Muscle of leg (tissue), 11 donors: ENCODE results near the gene LSAMP. TPM values are rescaled to one million over a fixed set of nuclear protein-coding genes. Genes with fewer than 3 reads are reported as not detected.

Experiments
- DNase-seq: peaks from one replicate; pipeline ENCODE4 v3.0.0; 2013
- H3K27ac ChIP-seq: one replicate; pipeline ENCODE4 v1.5.1; 2013; ENCODE audit warnings: mild to moderate bottlenecking, low read length, control low read depth
- H3K27me3 ChIP-seq: one replicate; pipeline ENCODE4 v1.6.1; 2013; ENCODE audit warnings: low read length; ENCODE audit not compliant: control insufficient read depth, insufficient read depth
- H3K36me3 ChIP-seq: one replicate; pipeline ENCODE4 v1.6.1; 2013; ENCODE audit warnings: low read length; ENCODE audit not compliant: control insufficient read depth, insufficient read depth
- H3K4me1 ChIP-seq: one replicate; pipeline ENCODE4 v1.6.1; 2013; ENCODE audit warnings: low read length; ENCODE audit not compliant: control insufficient read depth, insufficient read depth
- H3K4me3 ChIP-seq: one replicate; pipeline ENCODE4 v1.5.1; 2013; ENCODE audit warnings: low read length, control low read depth
- H3K9me3 ChIP-seq: replicated peaks from 2 replicates; pipeline ENCODE4 v1.6.1; 2013; ENCODE audit warnings: low read depth, low read length; ENCODE audit not compliant: control insufficient read depth
- WGBS: methylation state at CpG from one replicate; pipeline ENCODE4 v1.1.5; 2013; ENCODE audit warnings: missing lambda C conversion rate; ENCODE audit not compliant: insufficient coverage; 5-methylcytosine and 5-hydroxymethylcytosine counted together
- polyA plus RNA-seq, 8 donors: library from polyadenylated mRNA; unstranded; fragments of 120-200 nt; gene quantifications; one replicate each; pipeline versions ENCODE4 v1.2.1 to v1.2.3, GENCODE V29; 2013; ENCODE audit warnings: inconsistent platforms in 1 of 8, low replicate concordance in 1 of 8; ENCODE audit not compliant: insufficient read length in 8 of 8, insufficient read depth in 1 of 8
- total RNA-seq: library from RNA; stranded (reverse); fragments of 120-200 nt; gene quantifications from one replicate; pipeline ENCODE4 v1.2.4, GENCODE V29; 2013

LSAMP gene
- total and polyA plus RNA-seq, 9 donors = 3.5 to 13.4 (median 6.3) TPM

DNA sequence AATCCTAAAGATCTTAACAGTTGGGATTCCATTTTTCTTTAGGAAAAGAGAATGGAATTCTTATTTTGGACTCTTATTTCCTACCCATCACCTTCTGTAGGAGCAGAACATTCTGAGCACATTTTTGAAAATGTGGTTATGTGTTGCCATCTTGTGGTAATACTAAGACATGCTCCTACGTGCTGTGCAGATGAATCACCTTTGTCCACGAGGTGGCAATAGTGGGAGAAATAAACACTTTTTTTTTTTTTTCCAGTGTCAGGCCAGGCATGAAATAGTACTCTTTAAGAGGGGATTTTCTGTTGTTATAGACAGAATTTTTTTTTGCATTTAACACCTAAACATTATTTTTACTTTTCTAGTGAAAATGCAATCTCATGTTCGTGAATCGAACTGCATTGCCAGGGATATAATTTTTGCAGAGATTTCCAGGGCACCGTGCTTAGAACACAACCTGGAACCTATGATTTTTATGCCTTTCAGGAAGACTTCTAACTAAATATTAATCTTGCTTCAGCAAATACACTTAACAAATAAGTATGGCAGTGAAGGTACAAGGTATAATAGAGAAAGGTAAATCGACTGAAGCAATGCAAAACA, 625.4 kb downstream of the LSAMP start:
- no peak overlapping the region for H3K27ac ChIP-seq
- no peaks in the 10 kb centered on the region for H3K4me1 ChIP-seq
- H3K9me3 ChIP-seq = no peaks in the 10 kb centered on the region
- H3K36me3 ChIP-seq = no peaks in the 10 kb centered on the region
- peak; percentile 93 for DNase-seq
- no peak overlapping the region for H3K4me3 ChIP-seq
- no CpG with 5 or more reads among the region's 6 CpGs for WGBS
- H3K27me3 ChIP-seq = no peaks in the 10 kb centered on the region

DNA sequence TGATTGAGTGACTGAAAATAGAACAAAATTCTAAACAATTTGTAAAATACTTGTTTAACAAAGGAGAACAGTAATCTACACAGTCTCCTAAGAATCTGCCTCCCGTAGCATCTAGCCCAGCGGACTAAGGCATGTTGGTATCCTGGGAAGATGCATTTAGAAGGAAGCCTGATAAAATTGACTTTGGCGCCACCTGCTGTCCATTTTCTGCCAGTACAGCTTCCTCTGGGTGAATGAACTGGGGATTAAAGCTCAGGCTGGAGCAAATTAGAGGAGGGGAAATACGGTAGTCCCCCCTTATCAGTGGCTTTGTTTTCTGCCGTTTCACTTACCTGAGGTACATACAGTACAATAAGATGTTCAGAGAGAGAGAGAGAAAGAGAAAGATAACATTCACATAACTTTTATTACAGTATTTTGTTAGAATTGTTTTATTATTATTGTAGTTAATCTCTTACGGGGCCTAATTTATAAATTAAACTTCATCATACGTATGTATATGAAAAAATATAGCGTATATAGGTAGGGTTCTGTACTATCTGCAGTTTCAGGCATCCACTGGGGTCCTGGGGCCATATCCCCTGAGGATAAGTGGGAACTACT, 630.4 kb downstream of the LSAMP start:
- peak; percentile 75 for DNase-seq
- H3K4me1 ChIP-seq = no peaks in the 10 kb centered on the region
- no peaks in the 10 kb centered on the region for H3K9me3 ChIP-seq
- H3K36me3 ChIP-seq = no peaks in the 10 kb centered on the region
- 0% methylated on average over 1 of the region's 8 CpGs for WGBS
- H3K4me3 ChIP-seq = no peak overlapping the region
- H3K27ac ChIP-seq = no peak overlapping the region
- no peaks in the 10 kb centered on the region for H3K27me3 ChIP-seq

DNA sequence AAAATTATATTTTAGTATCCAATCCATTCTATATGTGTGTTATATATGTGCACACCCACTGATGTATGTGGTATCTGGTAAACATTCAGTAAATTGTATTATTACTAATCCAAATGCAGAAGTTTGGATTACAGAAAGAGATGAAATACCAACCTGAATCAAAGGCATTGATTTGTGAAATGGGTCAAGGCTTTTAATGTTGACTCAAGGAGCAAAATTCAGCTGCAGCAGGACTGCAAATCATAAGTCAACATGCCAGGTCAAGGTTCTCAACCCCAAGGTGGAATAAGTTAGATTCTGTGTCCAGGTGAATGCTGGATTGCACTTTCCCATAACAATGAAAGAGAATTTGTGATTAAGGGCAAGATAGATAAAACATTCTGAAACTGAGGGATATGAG, 631.3 kb downstream of the LSAMP start:
- no peaks in the 10 kb centered on the region for H3K36me3 ChIP-seq
- H3K4me1 ChIP-seq = no peaks in the 10 kb centered on the region
- H3K27ac ChIP-seq = no peak overlapping the region
- H3K9me3 ChIP-seq = no peaks in the 10 kb centered on the region
- H3K27me3 ChIP-seq = no peaks in the 10 kb centered on the region
- no peak for DNase-seq
- H3K4me3 ChIP-seq = no peak overlapping the region

DNA sequence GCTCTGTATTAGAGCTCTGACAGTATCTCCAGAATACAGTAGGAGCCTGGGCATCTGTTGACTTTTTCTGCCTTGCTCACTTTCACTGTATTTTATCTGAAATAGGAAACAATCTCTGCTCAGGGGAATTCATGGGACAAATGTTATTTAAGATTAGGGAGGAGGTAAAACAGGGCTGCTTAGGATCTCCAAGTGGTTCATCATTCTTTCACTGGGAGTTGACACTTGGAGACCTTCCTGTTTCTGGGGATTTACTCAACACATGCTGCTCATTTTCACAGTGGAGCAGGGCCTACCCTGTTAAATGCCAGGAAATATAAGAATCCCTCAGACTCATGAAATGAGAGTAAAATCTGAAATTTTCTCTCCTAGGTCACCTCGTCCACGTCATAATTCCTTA, 636.5 kb downstream of the LSAMP start:
- Histone ChIP-seq H3K4me3 (no peak overlapping the region), H3K9me3 (no peaks in the 10 kb centered on the region), H3K27me3 (no peaks in the 10 kb centered on the region), H3K27ac (no peak overlapping the region), H3K4me1 (no peaks in the 10 kb centered on the region), H3K36me3 (no peaks in the 10 kb centered on the region)
- no CpG with 5 or more reads among the region's 2 CpGs for WGBS
- no peak for DNase-seq

DNA sequence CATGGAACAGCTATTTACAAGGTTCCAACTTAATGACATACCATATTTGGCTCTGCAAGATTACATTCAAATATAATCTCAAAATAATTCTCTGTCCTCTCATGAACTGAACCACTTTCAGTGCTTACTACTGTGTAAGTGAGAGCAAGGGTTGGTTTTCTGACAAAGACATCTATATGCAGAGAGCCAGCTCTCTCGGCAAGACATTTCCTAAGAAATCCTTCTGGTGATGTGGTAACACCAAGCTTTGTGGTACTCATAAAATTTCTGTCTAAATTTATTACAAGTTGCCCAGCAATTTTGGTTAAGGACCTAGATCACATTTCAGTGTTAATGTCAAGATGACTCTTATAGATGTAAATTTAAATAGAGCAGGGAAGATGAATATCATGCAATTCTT, 637.0 kb downstream of the LSAMP start:
- Histone ChIP-seq H3K4me1 (no peaks in the 10 kb centered on the region), H3K36me3 (no peaks in the 10 kb centered on the region), H3K4me3 (no peak overlapping the region), H3K27ac (no peak overlapping the region), H3K9me3 (no peaks in the 10 kb centered on the region), H3K27me3 (no peaks in the 10 kb centered on the region)
- WGBS = no CpG with 5 or more reads among the region's 1 CpG
- DNase-seq = no peak

DNA sequence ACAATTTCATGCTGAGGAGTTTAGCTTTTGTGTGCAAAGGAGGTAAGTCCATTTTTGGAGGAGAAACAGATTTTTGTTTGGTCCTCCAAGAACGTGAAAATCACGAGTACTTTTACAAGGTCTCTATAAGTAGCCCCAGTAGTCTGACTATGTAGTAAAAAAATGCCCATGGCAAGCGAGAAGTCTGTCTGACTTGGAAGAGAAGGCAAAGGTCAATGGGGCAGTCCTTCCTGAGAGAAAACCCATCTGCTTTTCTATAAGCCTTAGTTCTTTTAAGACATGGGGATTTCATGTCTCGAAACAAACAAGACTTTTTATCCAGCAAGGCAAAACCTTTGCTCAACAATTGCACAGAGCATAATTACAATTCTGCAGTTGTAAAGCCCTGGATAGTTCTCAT, 638.8 kb downstream of the LSAMP start:
- H3K9me3 ChIP-seq = no peaks in the 10 kb centered on the region
- no peak overlapping the region for H3K4me3 ChIP-seq
- 56% methylated on average over 3 of the region's 4 CpGs for WGBS
- H3K36me3 ChIP-seq = no peaks in the 10 kb centered on the region
- no peaks in the 10 kb centered on the region for H3K27me3 ChIP-seq
- DNase-seq = no peak
- H3K27ac ChIP-seq = no peak overlapping the region
- H3K4me1 ChIP-seq = no peaks in the 10 kb centered on the region

DNA sequence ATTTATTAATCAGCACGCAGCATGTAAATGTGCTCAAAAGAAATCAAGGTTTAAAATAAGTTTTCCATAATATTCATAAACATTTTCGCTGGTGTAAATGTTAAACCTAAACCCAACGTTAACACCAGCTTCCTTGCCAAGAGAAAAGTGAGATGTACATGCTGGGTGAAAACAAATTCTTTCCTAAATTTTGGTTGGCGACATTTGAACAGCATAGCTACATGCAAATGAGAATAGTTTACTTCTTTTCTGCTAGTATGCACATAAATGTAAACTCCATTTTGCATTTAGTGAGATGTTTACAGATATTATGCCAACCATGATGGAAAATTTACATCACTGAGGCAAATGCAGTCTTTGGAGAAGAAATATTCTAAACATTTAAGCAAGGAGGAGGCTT, 639.8 kb downstream of the LSAMP start:
- H3K9me3 ChIP-seq = no peaks in the 10 kb centered on the region
- DNase-seq = no peak
- no peaks in the 10 kb centered on the region for H3K27me3 ChIP-seq
- H3K4me3 ChIP-seq = no peak overlapping the region
- H3K4me1 ChIP-seq = no peaks in the 10 kb centered on the region
- no peak overlapping the region for H3K27ac ChIP-seq
- no CpG with 5 or more reads among the region's 4 CpGs for WGBS
- no peaks in the 10 kb centered on the region for H3K36me3 ChIP-seq

DNA sequence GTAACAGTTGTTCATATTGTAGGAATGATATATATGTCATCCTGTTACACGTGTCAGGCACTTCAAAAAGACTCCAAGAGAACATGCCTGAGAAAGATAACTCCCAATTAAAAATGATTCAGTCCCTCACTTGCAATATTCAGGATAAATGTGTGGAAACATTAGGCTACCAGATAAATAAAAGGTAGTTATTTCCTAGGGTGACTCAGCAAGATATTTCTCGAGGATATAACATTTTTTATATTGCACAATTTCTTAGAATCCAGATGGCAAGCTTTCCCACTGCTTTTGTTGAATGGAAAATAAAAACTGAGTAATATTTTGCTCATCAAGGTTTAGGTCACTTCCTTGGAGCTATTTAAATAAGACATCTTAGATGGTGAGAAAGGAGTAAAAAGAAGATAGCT, 640.6 kb downstream of the LSAMP start:
- no CpG with 5 or more reads among the region's 2 CpGs for WGBS
- Histone ChIP-seq H3K9me3 (no peaks in the 10 kb centered on the region), H3K27ac (no peak overlapping the region), H3K4me1 (no peaks in the 10 kb centered on the region), H3K36me3 (no peaks in the 10 kb centered on the region), H3K27me3 (no peaks in the 10 kb centered on the region), H3K4me3 (no peak overlapping the region)
- DNase-seq = peak; percentile 39

DNA sequence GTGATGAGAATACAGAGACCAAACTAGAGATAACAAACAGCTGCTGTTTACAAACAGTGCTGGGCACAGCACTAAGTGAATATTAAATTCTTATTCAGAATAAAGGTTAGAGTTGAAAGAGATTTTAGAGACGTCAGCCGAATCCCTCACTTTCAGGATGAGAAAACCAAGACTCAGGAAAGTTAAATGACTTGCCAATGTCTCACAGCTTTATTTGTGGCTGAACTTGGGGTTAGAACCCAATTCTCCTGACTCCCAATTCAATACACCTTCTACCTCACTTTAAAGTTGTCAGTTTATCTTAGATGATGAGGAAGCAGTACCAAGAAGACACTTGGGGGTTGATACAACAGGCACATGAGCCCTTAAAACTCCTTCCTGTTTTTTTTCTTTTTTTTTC, 641.1 kb downstream of the LSAMP start:
- H3K4me3 ChIP-seq = no peak overlapping the region
- H3K27ac ChIP-seq = no peak overlapping the region
- no peaks in the 10 kb centered on the region for H3K36me3 ChIP-seq
- WGBS = no CpG with 5 or more reads among the region's 2 CpGs
- no peaks in the 10 kb centered on the region for H3K9me3 ChIP-seq
- no peaks in the 10 kb centered on the region for H3K27me3 ChIP-seq
- no peaks in the 10 kb centered on the region for H3K4me1 ChIP-seq
- no peak for DNase-seq

DNA sequence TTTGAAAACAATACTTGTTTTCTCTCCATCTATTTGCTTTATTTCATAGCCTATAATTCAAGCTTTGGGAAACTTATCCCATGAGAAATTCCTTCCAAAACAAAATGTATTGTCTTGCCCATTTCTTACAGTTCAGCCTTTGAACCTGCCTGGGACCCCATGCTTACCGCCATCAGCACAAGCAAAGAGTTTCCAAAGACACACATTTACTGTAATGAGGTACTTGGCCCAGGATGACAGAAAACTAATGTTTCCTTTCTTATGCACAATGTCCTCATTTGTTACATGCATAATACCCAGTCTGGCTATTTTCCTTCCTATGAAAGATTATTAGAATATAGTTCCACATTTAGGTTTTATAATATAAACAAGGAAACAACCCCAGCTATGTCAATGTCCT, 641.6 kb downstream of the LSAMP start:
- Histone ChIP-seq H3K27me3 (no peaks in the 10 kb centered on the region), H3K4me3 (no peak overlapping the region)
- WGBS = no CpG with 5 or more reads among the region's 1 CpG

More for the DNA sequence above, 641.6 kb downstream of the LSAMP start:
- H3K27ac ChIP-seq = no peak overlapping the region
- no peaks in the 10 kb centered on the region for H3K9me3 ChIP-seq
- H3K36me3 ChIP-seq = no peaks in the 10 kb centered on the region
- no peak for DNase-seq
- H3K4me1 ChIP-seq = no peaks in the 10 kb centered on the region
